ENCODE results near the gene EMCN. TPM values are rescaled to one million over a fixed set of nuclear protein-coding genes. Genes with fewer than 3 reads are reported as not detected.

The EMCN gene
- total and polyA plus RNA-seq, 2 donors (not counting 1 experiment from before 2014, with no cell fraction given), result not detected

GRCh38 chr4:100494166-100494565 is 23.7 kb downstream of the EMCN start:
- Histone ChIP-seq H3K36me3 (replicated peaks in 1 of 2; ENCODE audit: control extremely low read depth in 1 of 2, control insufficient read depth in 1 of 2, extremely low read depth in 1 of 2, insufficient read depth in 2 of 2, low read length in 1 of 2) (no peaks in the 10 kb centered on the region), H2AFZ (ENCODE audit: insufficient read depth, low read depth, low read length, poor library complexity, severe bottlenecking) (no peak overlapping the region), H3K4me2 (replicated peaks; ENCODE audit: low read depth, low read length, poor library complexity, severe bottlenecking) (no peak overlapping the region), H3K9me3 (ENCODE audit: control extremely low read depth in 1 of 3, control insufficient read depth in 2 of 3, insufficient read depth in 1 of 3, low read length in 2 of 3) (peaks cover 7 to 15% (median 10%) of the 10 kb centered on the region in 3 donors), H3K4me3 (ENCODE audit: control extremely low read depth in 1 of 5, extremely low read depth in 1 of 5, insufficient read depth in 1 of 5, low read depth in 2 of 5, low read length in 4 of 5) (no peak overlapping the region), H3K27ac (ENCODE audit: low read length in 2 of 2) (no peak overlapping the region), H3K79me2 (ENCODE audit: control insufficient read depth, insufficient read depth, low read length) (no peaks in the 10 kb centered on the region), H4K20me1 (ENCODE audit: control insufficient read depth, insufficient read depth, low read length, poor library complexity, severe bottlenecking) (no peaks in the 10 kb centered on the region), H3K4me1 (ENCODE audit: control insufficient read depth in 2 of 2, insufficient read depth in 2 of 2, low read length in 2 of 2) (no peaks in the 10 kb centered on the region), H3K9ac (ENCODE audit: low read length) (no peak overlapping the region), H3K27me3 (replicated peaks in 1 of 4; ENCODE audit: control extremely low read depth in 1 of 4, control insufficient read depth in 3 of 4, insufficient read depth in 4 of 4, low read length in 3 of 4) (no peaks in the 10 kb centered on the region)
- ChIA-PET CTCF (no interaction called here), POLR2A (no interaction called here)
- DNase-seq (no peak), ATAC-seq (ENCODE audit: low read depth) (no peak)
- H3K4me1 Mint-ChIP-seq, result no peaks in the 10 kb centered on the region
- no peak overlapping the region for H3K4me3 Mint-ChIP-seq
- TF ChIP-seq EZH2 (IDR thresholded peaks at IDR 0.05; ENCODE audit: borderline replicate concordance, insufficient read depth, low read depth, low read length, poor library complexity, severe bottlenecking), result no peak
- TF ChIP-seq, protein P1, sequence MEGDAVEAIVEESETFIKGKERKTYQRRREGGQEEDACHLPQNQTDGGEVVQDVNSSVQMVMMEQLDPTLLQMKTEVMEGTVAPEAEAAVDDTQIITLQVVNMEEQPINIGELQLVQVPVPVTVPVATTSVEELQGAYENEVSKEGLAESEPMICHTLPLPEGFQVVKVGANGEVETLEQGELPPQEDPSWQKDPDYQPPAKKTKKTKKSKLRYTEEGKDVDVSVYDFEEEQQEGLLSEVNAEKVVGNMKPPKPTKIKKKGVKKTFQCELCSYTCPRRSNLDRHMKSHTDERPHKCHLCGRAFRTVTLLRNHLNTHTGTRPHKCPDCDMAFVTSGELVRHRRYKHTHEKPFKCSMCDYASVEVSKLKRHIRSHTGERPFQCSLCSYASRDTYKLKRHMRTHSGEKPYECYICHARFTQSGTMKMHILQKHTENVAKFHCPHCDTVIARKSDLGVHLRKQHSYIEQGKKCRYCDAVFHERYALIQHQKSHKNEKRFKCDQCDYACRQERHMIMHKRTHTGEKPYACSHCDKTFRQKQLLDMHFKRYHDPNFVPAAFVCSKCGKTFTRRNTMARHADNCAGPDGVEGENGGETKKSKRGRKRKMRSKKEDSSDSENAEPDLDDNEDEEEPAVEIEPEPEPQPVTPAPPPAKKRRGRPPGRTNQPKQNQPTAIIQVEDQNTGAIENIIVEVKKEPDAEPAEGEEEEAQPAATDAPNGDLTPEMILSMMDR (IDR thresholded peaks at IDR 0.05), result no peak
- no peaks in the 10 kb centered on the region for H3K27me3 Mint-ChIP-seq
- intact Hi-C loops (cut with micrococcal nuclease), result no loop called here
- no peak overlapping the region for H3K27ac Mint-ChIP-seq
- peaks cover 7% of the 10 kb centered on the region for H3K9me3 Mint-ChIP-seq (ENCODE audit: insufficient read depth)

DNA sequence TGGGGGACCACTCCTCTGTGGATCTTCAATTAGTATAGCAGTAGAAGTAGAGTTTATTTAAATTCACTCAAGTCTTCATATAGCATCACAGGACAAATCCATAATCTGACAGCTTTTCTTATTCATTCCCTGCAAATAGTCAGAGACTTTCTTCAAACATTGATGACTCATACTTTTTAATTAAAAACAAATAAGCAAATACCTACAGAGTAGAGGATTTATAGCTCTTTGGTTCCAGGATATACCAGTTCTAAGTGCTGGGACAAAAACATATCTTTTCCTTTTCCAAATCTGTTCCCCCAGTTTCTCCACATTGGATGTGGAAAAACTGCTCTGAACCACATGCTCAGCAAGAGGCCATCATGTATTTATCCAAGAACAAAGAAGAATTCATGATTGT is 24.1 kb downstream of the EMCN start:
- CTCF ChIA-PET, result no interaction called here
- no peaks in the 10 kb centered on the region for H3K79me2 ChIP-seq (ENCODE audit: control insufficient read depth, insufficient read depth, low read length)
- no peaks in the 10 kb centered on the region for H3K4me1 ChIP-seq (ENCODE audit: control insufficient read depth in 2 of 2, insufficient read depth in 2 of 2, low read length in 2 of 2)
- H4K20me1 ChIP-seq (ENCODE audit: control insufficient read depth, insufficient read depth, low read length, poor library complexity, severe bottlenecking), result no peaks in the 10 kb centered on the region
- H3K4me3 Mint-ChIP-seq, result no peak overlapping the region
- H3K27ac ChIP-seq (ENCODE audit: low read length in 2 of 2), result no peak overlapping the region
- H3K9ac ChIP-seq (ENCODE audit: low read length), result no peak overlapping the region
- H2AFZ ChIP-seq (ENCODE audit: insufficient read depth, low read depth, low read length, poor library complexity, severe bottlenecking), result no peak overlapping the region
- no peaks in the 10 kb centered on the region for H3K27me3 Mint-ChIP-seq
- no peaks in the 10 kb centered on the region for H3K4me1 Mint-ChIP-seq
- intact Hi-C loops (cut with micrococcal nuclease), result no loop called here
- no peak overlapping the region for H3K27ac Mint-ChIP-seq
- no peak for DNase-seq
- POLR2A ChIA-PET, result no interaction called here
- no peak overlapping the region for H3K4me2 ChIP-seq (replicated peaks; ENCODE audit: low read depth, low read length, poor library complexity, severe bottlenecking)
- H3K9me3 ChIP-seq (ENCODE audit: control extremely low read depth in 1 of 3, control insufficient read depth in 2 of 3, insufficient read depth in 1 of 3, low read length in 2 of 3), result peaks cover 7 to 15% (median 10%) of the 10 kb centered on the region in 3 donors
- no peaks in the 10 kb centered on the region for H3K36me3 ChIP-seq (replicated peaks in 1 of 2; ENCODE audit: control extremely low read depth in 1 of 2, control insufficient read depth in 1 of 2, extremely low read depth in 1 of 2, insufficient read depth in 2 of 2, low read length in 1 of 2)
- no peaks in the 10 kb centered on the region for H3K27me3 ChIP-seq (replicated peaks in 1 of 4; ENCODE audit: control extremely low read depth in 1 of 4, control insufficient read depth in 3 of 4, insufficient read depth in 4 of 4, low read length in 3 of 4)
- H3K4me3 ChIP-seq (ENCODE audit: control extremely low read depth in 1 of 5, extremely low read depth in 1 of 5, insufficient read depth in 1 of 5, low read depth in 2 of 5, low read length in 4 of 5), result no peak overlapping the region
- peaks cover 7% of the 10 kb centered on the region for H3K9me3 Mint-ChIP-seq (ENCODE audit: insufficient read depth)
- ATAC-seq (ENCODE audit: low read depth), result no peak
- no peak for TF ChIP-seq EZH2 (IDR thresholded peaks at IDR 0.05; ENCODE audit: borderline replicate concordance, insufficient read depth, low read depth, low read length, poor library complexity, severe bottlenecking)
- TF ChIP-seq, protein P1 (IDR thresholded peaks at IDR 0.05), result no peak
